ENCODE measurements around the gene MACO1. TPM values are rescaled to one million over a fixed set of nuclear protein-coding genes. Genes with fewer than 3 reads are reported as not detected.

MACO1 gene
- total and polyA plus RNA-seq, 2 of the 8 experiments (the other 6 are each of a cell fraction or from before 2014, with no cell fraction given) = 3.5 to 15.1 TPM

DNA sequence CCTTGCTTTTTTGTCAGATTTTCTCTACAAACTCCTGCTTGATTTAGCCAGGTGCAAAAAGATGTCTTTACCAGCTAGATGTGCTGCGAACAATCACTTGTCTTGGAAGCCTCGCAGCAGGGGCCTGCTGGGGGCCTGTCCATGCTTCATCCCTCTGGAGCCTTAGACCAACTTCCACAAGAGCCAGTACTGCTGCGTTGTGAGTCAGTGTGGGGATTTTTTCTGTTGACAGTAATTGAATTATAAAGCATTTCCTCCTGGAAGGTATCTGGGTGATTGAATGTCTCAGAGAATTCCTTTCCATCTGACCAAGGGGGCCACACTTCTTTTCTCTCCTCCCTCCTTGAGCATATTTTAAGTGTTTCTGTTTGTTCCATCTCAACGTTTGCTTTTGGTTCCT is 72.3 kb downstream of the MACO1 start:
- Histone ChIP-seq H3K79me1 (ENCODE audit: low read depth, low read length) (no peaks in the 10 kb centered on the region), H3K4ac (replicated peaks; ENCODE audit: insufficient read length, low read depth, low read length) (no peak overlapping the region), H3K4me1 (replicated peaks in 1 of 4; ENCODE audit: control insufficient read depth in 3 of 4, insufficient read depth in 4 of 4, low read length in 3 of 4) (peaks cover 8 to 17% (median 11%) of the 10 kb centered on the region in 4 experiments), H4K5ac (ENCODE audit: insufficient read length, low read depth, low read length) (no peak overlapping the region), H3K79me2 (ENCODE audit: control insufficient read depth in 1 of 2, insufficient read depth in 2 of 2, low read length in 2 of 2) (no peaks in the 10 kb centered on the region), H3K23ac (ENCODE audit: insufficient read length) (no peak overlapping the region), H4K91ac (replicated peaks; ENCODE audit: insufficient read length, low read length) (no peak overlapping the region), H2BK120ac (replicated peaks; ENCODE audit: low read depth, low read length) (no peak overlapping the region), H3K14ac (ENCODE audit: insufficient read length) (no peak overlapping the region), H3K4me2 (ENCODE audit: insufficient read depth in 1 of 2, low read depth in 2 of 2, low read length in 2 of 2) (no peak overlapping the region), H3K27ac (ENCODE audit: low read depth, low read length) (no peak overlapping the region), H3K56ac (replicated peaks; ENCODE audit: insufficient read length, low read depth, low read length) (no peak overlapping the region), H3K23me2 (ENCODE audit: low read depth, low read length) (no peaks in the 10 kb centered on the region), H3K18ac (ENCODE audit: extremely low read depth, low read length) (no peak overlapping the region), H3K27me3 (replicated peaks in 1 of 4; ENCODE audit: control insufficient read depth in 3 of 4, extremely low read depth in 1 of 4, insufficient read depth in 3 of 4, low read length in 3 of 4) (no peaks in the 10 kb centered on the region), H3K9ac (replicated peaks in 1 of 4; ENCODE audit: extremely low read depth in 1 of 4, low read depth in 3 of 4, low read length in 3 of 4) (peak overlapping the region in 1 of 4 experiments; percentile 9; a peak in 1 of 7 replicates), H2BK12ac (ENCODE audit: low read depth, low read length) (no peak overlapping the region), H2BK15ac (ENCODE audit: low read length) (no peak overlapping the region), H2AFZ (ENCODE audit: low read length) (no peak overlapping the region), H3K36me3 (ENCODE audit: control insufficient read depth in 2 of 4, insufficient read depth in 4 of 4, low read length in 3 of 4) (no peaks in the 10 kb centered on the region), H2AK5ac (ENCODE audit: low read depth, low read length) (no peak overlapping the region), H4K8ac (ENCODE audit: extremely low read depth, insufficient read depth, low read length) (no peak overlapping the region), H4K20me1 (replicated peaks in 1 of 2; ENCODE audit: control insufficient read depth in 1 of 2, insufficient read depth in 2 of 2, low read length in 2 of 2) (no peaks in the 10 kb centered on the region), H3K9me3 (ENCODE audit: insufficient read depth in 2 of 2, low read depth in 1 of 2, low read length in 1 of 2) (no peaks in the 10 kb centered on the region), H3K4me3 (ENCODE audit: extremely low read depth in 1 of 4, insufficient read depth in 2 of 4, low read depth in 3 of 4, low read length in 4 of 4) (no peak overlapping the region), H2BK20ac (ENCODE audit: low read length) (no peak overlapping the region), H2BK5ac (ENCODE audit: low read depth, low read length) (no peak overlapping the region)
- DNase-seq (ENCODE audit: low read depth in 1 of 2, low spot score in 2 of 2) = peak in 1 of 2 experiments; percentile 38
- CTCF ChIA-PET (ENCODE audit: partially characterized antibody) = interaction anchor here (0.6 to 9.2 kb wide), 15 partner anchors 13 to 457 kb away, joined by 3 to 240 read pairs (median 4); no protein-coding TSS in a partner anchor
- FAIRE-seq = no peak
- POLR2A ChIA-PET (ENCODE audit: partially characterized antibody) = interaction anchor here (1.1 to 1.8 kb wide), 2 partner anchors 14 to 20 kb away, joined by 4 to 5 read pairs; no protein-coding TSS in a partner anchor
- WGBS, 2 experiments (ENCODE audit: extremely low coverage in 1 of 2, insufficient coverage in 1 of 2, insufficient read length in 1 of 2, insufficient replicate concordance in 2 of 2, low coverage in 1 of 2, low lambda C conversion rate in 2 of 2, missing lambda C conversion rate in 1 of 2) = 78% methylated on average over 4 of the region's 4 CpGs; no CpG with 5 or more reads in 1 of the 2 experiments
- TF ChIP-seq FOSL1 (IDR thresholded peaks at IDR 0.05; ENCODE audit: insufficient read depth, low read depth, low read length) = no peak
